Measurements from ENCODE around the gene ARAP3.

The ARAP3 gene

DNA sequence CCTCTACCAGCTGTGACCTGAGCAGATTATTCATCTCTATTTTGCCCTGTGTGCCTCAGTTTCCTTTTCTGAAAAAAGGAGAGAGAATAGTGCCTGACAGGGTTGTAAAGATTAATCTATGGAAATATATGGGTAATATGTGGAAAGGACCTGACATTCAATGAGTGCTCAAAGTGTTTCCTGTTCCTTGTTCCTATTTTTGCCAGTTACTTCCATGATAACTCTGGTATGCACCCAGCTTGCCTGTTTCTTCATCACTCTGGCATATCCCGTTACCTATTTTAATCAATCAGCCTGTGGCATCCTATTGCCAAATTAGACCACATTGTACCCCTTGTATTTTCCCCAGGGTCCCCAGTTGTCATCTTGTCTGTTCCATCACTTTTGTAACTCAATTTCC is 3.6 kb upstream of the ARAP3 start:
- in situ Hi-C loops (cut with HindIII; ENCODE audit: low sequenced_read_pairs) = no loop called here
- TF ChIP-seq, protein P1, sequence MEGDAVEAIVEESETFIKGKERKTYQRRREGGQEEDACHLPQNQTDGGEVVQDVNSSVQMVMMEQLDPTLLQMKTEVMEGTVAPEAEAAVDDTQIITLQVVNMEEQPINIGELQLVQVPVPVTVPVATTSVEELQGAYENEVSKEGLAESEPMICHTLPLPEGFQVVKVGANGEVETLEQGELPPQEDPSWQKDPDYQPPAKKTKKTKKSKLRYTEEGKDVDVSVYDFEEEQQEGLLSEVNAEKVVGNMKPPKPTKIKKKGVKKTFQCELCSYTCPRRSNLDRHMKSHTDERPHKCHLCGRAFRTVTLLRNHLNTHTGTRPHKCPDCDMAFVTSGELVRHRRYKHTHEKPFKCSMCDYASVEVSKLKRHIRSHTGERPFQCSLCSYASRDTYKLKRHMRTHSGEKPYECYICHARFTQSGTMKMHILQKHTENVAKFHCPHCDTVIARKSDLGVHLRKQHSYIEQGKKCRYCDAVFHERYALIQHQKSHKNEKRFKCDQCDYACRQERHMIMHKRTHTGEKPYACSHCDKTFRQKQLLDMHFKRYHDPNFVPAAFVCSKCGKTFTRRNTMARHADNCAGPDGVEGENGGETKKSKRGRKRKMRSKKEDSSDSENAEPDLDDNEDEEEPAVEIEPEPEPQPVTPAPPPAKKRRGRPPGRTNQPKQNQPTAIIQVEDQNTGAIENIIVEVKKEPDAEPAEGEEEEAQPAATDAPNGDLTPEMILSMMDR (IDR thresholded peaks at IDR 0.05; ENCODE audit: low read depth, low read length, missing control alignments) = no peak
- no peak for DNase-seq (ENCODE audit: low read depth)
- H3K4me3 ChIP-seq (ENCODE audit: low read depth, low read length) = no peak overlapping the region

GRCh38 chr5:141683596-141684141 is 1.6 kb upstream of the ARAP3 start:
- no peak overlapping the region for H3K4me3 ChIP-seq (ENCODE audit: low read depth, low read length)
- in situ Hi-C loops (cut with HindIII; ENCODE audit: low sequenced_read_pairs) = loop anchor here (5.0 kb wide), 1 partner anchor 49 kb away; no protein-coding TSS in a partner anchor
- TF ChIP-seq, protein P1 (IDR thresholded peaks at IDR 0.05; ENCODE audit: low read depth, low read length, missing control alignments) = no peak
- no peak for DNase-seq (ENCODE audit: low read depth)

GRCh38 chr5:141681295-141681694 is 735 bp downstream of the ARAP3 start:
- TF ChIP-seq, protein P1 (IDR thresholded peaks at IDR 0.05; ENCODE audit: low read depth, low read length, missing control alignments) = no peak
- DNase-seq (ENCODE audit: low read depth) = no peak
- in situ Hi-C loops (cut with HindIII; ENCODE audit: low sequenced_read_pairs) = loop anchor here (5.0 kb wide), 1 partner anchor 51 kb away; no protein-coding TSS in a partner anchor
- H3K4me3 ChIP-seq (ENCODE audit: low read depth, low read length) = peak overlapping the region; percentile 32

GRCh38 chr5:141680751-141681201 is 1.3 kb downstream of the ARAP3 start:
- DNase-seq (ENCODE audit: low read depth) = no peak
- H3K4me3 ChIP-seq (ENCODE audit: low read depth, low read length) = peak overlapping the region; percentile 32
- in situ Hi-C loops (cut with HindIII; ENCODE audit: low sequenced_read_pairs) = loop anchor here (5.0 kb wide), 1 partner anchor 52 kb away; no protein-coding TSS in a partner anchor
- TF ChIP-seq, protein P1 (IDR thresholded peaks at IDR 0.05; ENCODE audit: low read depth, low read length, missing control alignments) = no peak

GRCh38 chr5:141680178-141680577 is 1.9 kb downstream of the ARAP3 start:
- in situ Hi-C loops (cut with HindIII; ENCODE audit: low sequenced_read_pairs) = loop anchor here (5.0 kb wide), 1 partner anchor 52 kb away; no protein-coding TSS in a partner anchor

GRCh38 chr5:141677415-141677814 is 4.6 kb downstream of the ARAP3 start:
- in situ Hi-C loops (cut with HindIII; ENCODE audit: low sequenced_read_pairs) = no loop called here
- TF ChIP-seq, protein P1 (IDR thresholded peaks at IDR 0.05; ENCODE audit: low read depth, low read length, missing control alignments) = peak; percentile 45
- DNase-seq (ENCODE audit: low read depth) = no peak
- no peak overlapping the region for H3K4me3 ChIP-seq (ENCODE audit: low read depth, low read length)

More at GRCh38 chr5:141680178-141680577, 1.9 kb downstream of the ARAP3 start:
- H3K4me3 ChIP-seq (ENCODE audit: low read depth, low read length) = no peak overlapping the region
- TF ChIP-seq, protein P1 (IDR thresholded peaks at IDR 0.05; ENCODE audit: low read depth, low read length, missing control alignments) = no peak
- no peak for DNase-seq (ENCODE audit: low read depth)

All from astrocyte of the cerebellum (primary cell).